Esophagus (tissue), 2 donors: ENCODE data around the gene DTWD1. TPM values are rescaled to one million over a fixed set of nuclear protein-coding genes. Genes with fewer than 3 reads are reported as not detected.
A peak's percentile ranks its signal among the peaks of the same experiment; 100 is the strongest.

ENCODE experiments used
- H3K27ac ChIP-seq, 2 donors: one replicate each; pipeline ENCODE4 v1.5.1; 2013; ENCODE audit warnings: low read depth in 2 of 2, mild to moderate bottlenecking in 2 of 2, inconsistent platforms in 1 of 2, low read length in 1 of 2, moderate library complexity in 1 of 2
- H3K27me3 ChIP-seq, 2 donors: one replicate each; pipeline ENCODE4 v1.6.1; 2013; ENCODE audit warnings: low read length in 2 of 2, control low read depth in 1 of 2, mild to moderate bottlenecking in 1 of 2; ENCODE audit not compliant: insufficient read depth in 2 of 2, control insufficient read depth in 1 of 2
- H3K36me3 ChIP-seq, 2 donors: one replicate each; pipeline ENCODE4 v1.6.1; 2013; ENCODE audit warnings: low read length in 1 of 2; ENCODE audit not compliant: control insufficient read depth in 2 of 2, insufficient read depth in 2 of 2
- H3K4me1 ChIP-seq, 2 donors: one replicate each; pipeline ENCODE4 v1.6.1; 2013; ENCODE audit warnings: low read length in 1 of 2; ENCODE audit not compliant: control insufficient read depth in 2 of 2, insufficient read depth in 2 of 2
- H3K4me3 ChIP-seq, 2 donors: one replicate each; pipeline ENCODE4 v1.5.1; 2013; ENCODE audit warnings: low read length in 2 of 2, mild to moderate bottlenecking in 2 of 2, low read depth in 1 of 2, moderate library complexity in 1 of 2
- H3K9me3 ChIP-seq, 2 donors: one replicate each; pipeline ENCODE4 v1.6.1; 2013; ENCODE audit warnings: mild to moderate bottlenecking in 2 of 2, low read depth in 1 of 2, low read length in 1 of 2, moderate library complexity in 1 of 2; ENCODE audit not compliant: control insufficient read depth in 2 of 2, insufficient read depth in 1 of 2
- WGBS, 2 donors: extraction: QIAGEN DNeasy Blood & Tissue Kit; methylation state at CpG; one replicate each; pipeline ENCODE4 v1.1.7; 2013; 5-methylcytosine and 5-hydroxymethylcytosine counted together
- polyA plus RNA-seq, 2 donors: library from polyadenylated mRNA; stranded (reverse); fragments of 200-250 nt; gene quantifications; one replicate each; pipeline ENCODE4 v1.2.3, GENCODE V29; 2013
- donor health status: healthy with polysubstance abuse.
- donor health status: Bipolar disorder and iron deficiency.

Gene DTWD1
- polyA plus RNA-seq, 2 donors = 9.1 to 11.0 TPM

DNA sequence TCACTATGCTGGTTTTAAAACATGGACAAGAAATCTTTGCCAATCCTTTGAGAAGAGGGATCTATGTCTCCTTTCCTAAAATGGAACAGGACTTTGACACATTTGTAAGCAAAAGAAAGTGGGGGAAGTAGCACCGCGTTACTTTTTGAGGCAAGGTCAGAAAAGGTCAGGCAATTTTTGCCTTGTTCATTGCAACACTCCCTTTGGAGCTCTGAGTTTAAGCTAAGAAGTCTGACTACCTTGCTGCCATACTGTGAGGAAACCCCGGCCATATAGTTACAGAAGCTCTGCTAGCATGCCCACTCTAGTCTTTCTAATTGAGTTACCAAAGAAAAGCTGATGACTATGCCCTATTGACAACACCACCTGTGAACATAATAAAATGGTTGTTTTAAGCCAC, 1.6 kb upstream of the DTWD1 start:
- Histone ChIP-seq H3K4me3 (no peak overlapping the region), H3K27ac (no peak overlapping the region), H3K4me1 (no peaks in the 10 kb centered on the region), H3K27me3 (no peaks in the 10 kb centered on the region), H3K9me3 (no peaks in the 10 kb centered on the region), H3K36me3 (no peaks in the 10 kb centered on the region)
- WGBS, 2 donors = 83 to 86% methylated on average over 3 of the region's 3 CpGs

DNA sequence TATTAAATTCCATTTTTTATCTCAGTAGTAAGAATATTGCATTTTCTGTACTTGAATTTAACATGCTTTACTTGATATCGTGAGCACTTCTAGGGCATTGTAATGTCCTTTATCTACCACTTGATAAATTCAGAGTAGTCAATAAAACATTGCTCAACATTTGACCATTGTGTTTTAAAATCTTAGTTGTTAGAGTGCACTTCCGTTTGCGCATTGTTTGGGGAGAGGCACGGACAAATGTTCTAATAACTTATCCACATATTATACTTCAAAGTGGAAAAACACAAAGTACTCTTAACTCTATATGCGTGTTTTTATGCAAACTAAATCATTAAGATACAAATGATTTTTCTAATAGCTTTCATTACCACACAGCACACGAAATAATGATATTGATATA, 649 bp upstream of the DTWD1 start:
- Histone ChIP-seq H3K4me3 (peak overlapping the region; percentile 89 to 98), H3K27ac (peak overlapping the region; percentile 84 to 98), H3K9me3 (no peaks in the 10 kb centered on the region), H3K27me3 (no peaks in the 10 kb centered on the region), H3K4me1 (no peaks in the 10 kb centered on the region), H3K36me3 (no peaks in the 10 kb centered on the region)
- WGBS, 2 donors = 2 to 3% methylated on average over 6 of the region's 6 CpGs

DNA sequence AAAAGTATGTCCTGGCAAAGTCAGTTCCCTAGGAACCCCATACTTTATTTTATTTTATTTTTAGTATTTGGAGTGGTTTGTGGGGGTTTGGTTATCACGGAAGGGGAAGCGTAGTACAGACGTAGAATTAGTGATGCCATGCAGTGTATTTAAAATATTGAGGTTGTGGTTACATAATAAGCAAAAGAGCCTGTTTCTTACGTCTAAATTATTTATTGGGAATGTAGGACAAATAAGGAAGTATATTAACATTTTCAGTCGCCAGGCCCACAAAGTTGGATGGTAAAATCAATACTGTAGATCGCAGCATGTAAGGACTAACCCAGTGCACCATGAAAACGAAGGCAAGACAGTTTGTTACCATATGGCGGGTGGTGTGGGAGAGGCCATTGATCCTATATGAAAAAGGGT, 558 bp downstream of the DTWD1 start:
- Histone ChIP-seq H3K27ac (peak overlapping the region in 1 of 2 donors; percentile 98), H3K27me3 (no peaks in the 10 kb centered on the region)
- WGBS, 2 donors = 7 to 8% methylated on average over 8 of the region's 8 CpGs

DNA sequence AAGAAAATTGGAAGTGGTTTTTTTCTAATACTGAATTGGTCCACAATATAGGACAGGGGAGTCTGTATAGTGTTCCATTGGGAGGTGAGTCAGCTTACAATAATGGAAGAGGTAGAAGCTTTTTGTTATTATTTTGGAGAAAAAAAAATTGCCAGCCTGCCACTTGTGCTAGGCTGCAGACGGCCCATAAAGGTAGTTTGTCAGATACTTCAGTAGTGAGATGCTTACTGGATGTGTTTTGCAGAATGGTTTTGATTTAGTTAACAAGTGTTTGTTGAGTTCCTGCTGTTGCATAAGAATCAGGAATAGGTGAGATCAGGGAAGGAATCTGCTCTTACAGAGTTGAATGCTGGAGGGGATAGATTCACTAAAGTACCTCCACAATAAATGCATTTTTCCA, 1.0 kb downstream of the DTWD1 start:
- WGBS, 2 donors = 26 to 32% methylated on average over 1 of the region's 1 CpG
- Histone ChIP-seq H3K4me1 (no peaks in the 10 kb centered on the region), H3K27me3 (no peaks in the 10 kb centered on the region), H3K27ac (no peak overlapping the region), H3K9me3 (peaks cover 0 to 2% of the 10 kb centered on the region in 2 donors), H3K4me3 (peak overlapping the region in 1 of 2 donors; percentile 89), H3K36me3 (peaks cover 0 to 2% of the 10 kb centered on the region in 2 donors)

More for the DNA sequence above, 558 bp downstream of the DTWD1 start:
- Histone ChIP-seq H3K9me3 (peaks cover 0 to 2% of the 10 kb centered on the region in 2 donors), H3K36me3 (peaks cover 0 to 2% of the 10 kb centered on the region in 2 donors), H3K4me3 (peak overlapping the region; percentile 89 to 98), H3K4me1 (no peaks in the 10 kb centered on the region)

DNA sequence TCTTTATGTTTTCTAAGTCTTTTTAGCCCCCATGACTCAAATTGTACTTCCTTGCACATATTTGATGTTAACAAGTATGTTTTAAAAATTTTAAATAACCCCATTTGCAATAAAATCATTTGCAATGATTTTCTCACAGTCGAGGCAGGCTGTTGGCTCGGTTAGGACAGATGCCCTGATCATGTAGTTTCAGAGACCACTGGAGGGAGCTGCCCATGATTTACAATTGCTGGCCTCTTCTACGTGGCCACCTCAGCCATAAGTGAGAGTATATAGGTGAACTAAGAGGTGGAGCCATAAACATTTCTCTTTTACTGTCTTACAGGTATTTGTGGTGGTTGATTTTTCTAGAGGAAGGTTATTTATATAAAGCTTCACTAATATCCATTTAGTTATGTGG, 1.7 kb downstream of the DTWD1 start:
- Histone ChIP-seq H3K9me3 (peaks cover 0 to 2% of the 10 kb centered on the region in 2 donors), H3K4me1 (no peaks in the 10 kb centered on the region), H3K27me3 (no peaks in the 10 kb centered on the region), H3K27ac (no peak overlapping the region), H3K4me3 (no peak overlapping the region), H3K36me3 (peaks cover 0 to 2% of the 10 kb centered on the region in 2 donors)
- 81 to 84% methylated on average over 3 of the region's 3 CpGs for WGBS, 2 donors

DNA sequence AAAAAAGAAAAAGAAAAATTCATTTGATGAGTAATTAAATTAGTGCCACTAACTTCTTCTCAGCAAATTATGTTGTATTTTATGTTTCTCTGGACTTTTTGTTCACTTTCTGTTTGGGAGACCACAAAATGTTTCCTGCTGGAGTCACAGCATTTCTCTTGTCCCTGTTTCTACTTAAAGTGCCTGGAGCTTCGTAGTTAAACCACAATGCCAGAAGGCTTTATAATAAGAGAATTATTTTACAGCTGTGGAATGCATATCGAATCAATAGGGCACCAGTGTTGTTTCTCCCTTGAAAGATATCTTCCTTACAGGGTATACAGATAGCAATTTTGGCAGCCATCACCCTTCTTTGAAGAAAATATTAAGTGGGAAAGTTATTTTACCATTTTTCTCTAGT, 3.2 kb downstream of the DTWD1 start:
- H3K4me1 ChIP-seq = no peaks in the 10 kb centered on the region

DNA sequence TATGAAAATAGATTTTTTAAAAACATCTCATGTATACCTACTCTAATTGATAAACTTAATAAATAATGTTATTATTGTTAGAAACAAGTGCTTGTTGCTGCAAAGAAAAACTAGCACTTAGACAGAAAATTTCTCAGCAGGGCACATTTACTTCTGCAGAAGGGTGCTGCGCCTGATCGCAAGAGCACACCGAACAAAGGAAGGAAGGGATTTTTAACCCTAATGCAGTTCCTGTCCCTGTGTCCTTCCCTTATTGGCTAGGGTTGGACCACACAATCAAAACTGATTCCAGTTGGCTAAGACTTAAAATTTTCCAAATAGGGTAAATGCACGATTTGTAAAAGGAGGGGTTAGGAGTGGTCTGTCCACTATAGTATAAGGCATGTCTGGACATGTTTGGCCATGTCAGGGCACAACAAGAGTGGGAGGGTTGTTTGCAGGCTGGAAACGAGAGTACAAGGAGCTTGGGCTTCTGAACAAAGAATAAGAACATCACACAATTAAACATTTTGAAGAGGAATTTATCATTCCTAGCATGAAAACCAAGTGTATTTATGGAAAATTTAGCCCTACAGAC, 4.7 kb downstream of the DTWD1 start:
- Histone ChIP-seq H3K4me1 (no peaks in the 10 kb centered on the region), H3K36me3 (peaks cover 0 to 3% of the 10 kb centered on the region in 2 donors), H3K9me3 (peaks cover 0 to 2% of the 10 kb centered on the region in 2 donors), H3K27ac (no peak overlapping the region), H3K4me3 (no peak overlapping the region), H3K27me3 (no peaks in the 10 kb centered on the region)
- 89 to 93% methylated on average over 5 of the region's 5 CpGs for WGBS, 2 donors

More for the DNA sequence above, 3.2 kb downstream of the DTWD1 start:
- Histone ChIP-seq H3K27me3 (no peaks in the 10 kb centered on the region), H3K9me3 (peaks cover 0 to 2% of the 10 kb centered on the region in 2 donors), H3K4me3 (no peak overlapping the region), H3K36me3 (peaks cover 0 to 2% of the 10 kb centered on the region in 2 donors), H3K27ac (no peak overlapping the region)
- 63 to 69% methylated on average over 2 of the region's 2 CpGs for WGBS, 2 donors

DNA sequence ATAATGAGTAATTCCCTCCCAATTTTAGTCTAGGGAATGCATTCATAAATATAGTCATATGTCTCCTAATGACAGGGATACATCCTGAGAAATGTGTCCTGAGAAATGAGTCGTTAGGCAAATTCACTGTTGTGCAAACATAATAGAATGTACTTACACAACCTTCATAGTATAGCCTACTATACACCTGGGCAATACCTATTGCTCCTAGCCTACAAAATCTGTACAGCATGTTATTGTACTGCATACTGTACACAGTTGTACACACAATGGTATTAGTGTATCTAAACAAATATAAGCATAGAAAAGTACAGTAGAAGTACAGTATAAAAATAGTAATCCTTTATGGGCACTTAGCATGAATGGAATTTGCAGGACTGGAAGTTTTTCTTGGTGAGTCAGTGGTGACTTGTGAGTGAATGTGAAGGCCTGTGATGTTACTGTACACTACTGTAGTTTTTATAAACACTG, 6.6 kb downstream of the DTWD1 start:
- Histone ChIP-seq H3K4me3 (no peak overlapping the region), H3K9me3 (peaks cover 0 to 2% of the 10 kb centered on the region in 2 donors), H3K4me1 (no peaks in the 10 kb centered on the region), H3K36me3 (peaks cover 0 to 5% of the 10 kb centered on the region in 2 donors), H3K27me3 (no peaks in the 10 kb centered on the region), H3K27ac (no peak overlapping the region)
- WGBS, 2 donors = 42 to 53% methylated on average over 1 of the region's 1 CpG

DNA sequence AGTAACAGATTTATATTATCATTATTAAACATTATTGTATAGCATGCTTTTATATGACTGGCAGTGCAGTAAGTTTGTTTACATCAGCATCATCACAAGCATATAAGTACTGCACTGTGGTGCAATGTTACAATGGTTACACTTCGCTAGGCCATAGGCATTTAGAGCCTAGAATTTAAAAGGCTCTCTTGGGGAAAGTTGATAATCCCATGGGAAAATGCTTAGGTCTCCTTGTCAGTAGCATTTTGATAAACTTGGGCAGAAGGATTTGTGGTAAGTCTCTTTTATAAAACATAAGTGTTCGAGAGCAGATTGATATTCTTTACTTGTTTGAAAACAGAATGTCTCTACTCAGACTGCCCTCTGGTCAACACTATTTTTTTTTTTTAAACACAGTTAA, 7.5 kb downstream of the DTWD1 start:
- peaks cover 0 to 5% of the 10 kb centered on the region in 2 donors for H3K36me3 ChIP-seq

DNA sequence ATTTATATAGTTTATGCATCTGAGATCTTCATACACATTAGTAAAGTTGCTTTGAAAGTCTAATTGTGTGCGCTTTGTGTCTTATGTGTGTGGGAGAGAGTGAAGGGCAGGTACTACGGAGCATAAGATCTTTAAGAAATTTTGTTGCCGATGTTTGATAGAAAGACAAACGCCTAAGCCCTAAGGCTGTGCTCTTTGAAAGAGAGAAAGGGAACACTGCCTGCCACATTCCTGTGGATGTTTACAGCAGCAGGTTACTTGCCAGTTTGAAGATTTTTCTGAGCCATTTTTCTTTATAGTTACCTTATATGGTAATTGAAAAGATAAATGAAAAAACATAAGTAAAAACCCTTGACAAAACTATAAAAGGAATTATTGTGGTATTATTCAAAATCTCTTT, 17.0 kb downstream of the DTWD1 start:
- Histone ChIP-seq H3K36me3 (no peaks in the 10 kb centered on the region), H3K27me3 (no peaks in the 10 kb centered on the region), H3K4me3 (no peak overlapping the region), H3K4me1 (no peaks in the 10 kb centered on the region), H3K27ac (no peak overlapping the region), H3K9me3 (no peaks in the 10 kb centered on the region)
- 44 to 64% methylated on average over 4 of the region's 4 CpGs for WGBS, 2 donors

More for the DNA sequence above, 7.5 kb downstream of the DTWD1 start:
- no peak overlapping the region for H3K27ac ChIP-seq
- 86 to 93% methylated on average over 2 of the region's 2 CpGs for WGBS, 2 donors
- H3K4me1 ChIP-seq = no peaks in the 10 kb centered on the region
- H3K9me3 ChIP-seq = peaks cover 0 to 2% of the 10 kb centered on the region in 2 donors
- H3K4me3 ChIP-seq = no peak overlapping the region
- no peaks in the 10 kb centered on the region for H3K27me3 ChIP-seq
